ENCODE results near the gene LRBA.

LRBA gene

GRCh38 chr4:150477869-150478268 lies 537.2 kb downstream of the LRBA start:
- no peak for DNase-seq

GRCh38 chr4:150476776-150477175 lies 538.3 kb downstream of the LRBA start:
- no peak for DNase-seq

- DNase-seq, result no peak
Observed at GRCh38 chr4:150475763-150476162, 539.3 kb downstream of the LRBA start.

- DNase-seq, result no peak
Observed at GRCh38 chr4:150464523-150464922, 550.6 kb downstream of the LRBA start.

- DNase-seq, result no peak
Observed at GRCh38 chr4:150462743-150463142, 552.3 kb downstream of the LRBA start.

GRCh38 chr4:150461957-150462356 lies 553.1 kb downstream of the LRBA start:
- DNase-seq, result no peak

GRCh38 chr4:150457802-150458201 lies 557.3 kb downstream of the LRBA start:
- no peak for DNase-seq

GRCh38 chr4:150451883-150452282 lies 563.2 kb downstream of the LRBA start:
- DNase-seq, result no peak

GRCh38 chr4:150447356-150447755 lies 567.7 kb downstream of the LRBA start:
- no peak for DNase-seq

GRCh38 chr4:150439451-150439933 lies 575.6 kb downstream of the LRBA start:
- DNase-seq, result no peak

- no peak for DNase-seq
Observed at GRCh38 chr4:150436598-150437370, 578.3 kb downstream of the LRBA start.

GRCh38 chr4:150431221-150431620 lies 583.9 kb downstream of the LRBA start:
- DNase-seq, result no peak

- no peak for DNase-seq
Observed at GRCh38 chr4:150425161-150425560, 589.9 kb downstream of the LRBA start.

GRCh38 chr4:150423503-150423902 lies 591.6 kb downstream of the LRBA start:
- DNase-seq, result no peak

- DNase-seq, result no peak
Observed at GRCh38 chr4:150423074-150423473, 592.0 kb downstream of the LRBA start.

- DNase-seq, result no peak
Observed at GRCh38 chr4:150421612-150422011, 593.5 kb downstream of the LRBA start.

- no peak for DNase-seq
Observed at GRCh38 chr4:150419939-150420338, 595.1 kb downstream of the LRBA start.

- DNase-seq, result no peak
Observed at GRCh38 chr4:150418757-150419410, 596.2 kb downstream of the LRBA start.

- DNase-seq, result no peak
Observed at GRCh38 chr4:150415213-150415612, 599.9 kb downstream of the LRBA start.

- DNase-seq, result no peak
Observed at GRCh38 chr4:150411520-150411919, 603.6 kb downstream of the LRBA start.

- DNase-seq, result no peak
Observed at GRCh38 chr4:150402871-150403272, 612.2 kb downstream of the LRBA start.

- no peak for DNase-seq
Observed at GRCh38 chr4:150401083-150401687, 613.9 kb downstream of the LRBA start.

- DNase-seq, result no peak
Observed at GRCh38 chr4:150395872-150396271, 619.2 kb downstream of the LRBA start.

- no peak for DNase-seq
Observed at GRCh38 chr4:150394046-150394445, 621.0 kb downstream of the LRBA start.
